ENCODE results near the gene CSRNP3.

DNA sequence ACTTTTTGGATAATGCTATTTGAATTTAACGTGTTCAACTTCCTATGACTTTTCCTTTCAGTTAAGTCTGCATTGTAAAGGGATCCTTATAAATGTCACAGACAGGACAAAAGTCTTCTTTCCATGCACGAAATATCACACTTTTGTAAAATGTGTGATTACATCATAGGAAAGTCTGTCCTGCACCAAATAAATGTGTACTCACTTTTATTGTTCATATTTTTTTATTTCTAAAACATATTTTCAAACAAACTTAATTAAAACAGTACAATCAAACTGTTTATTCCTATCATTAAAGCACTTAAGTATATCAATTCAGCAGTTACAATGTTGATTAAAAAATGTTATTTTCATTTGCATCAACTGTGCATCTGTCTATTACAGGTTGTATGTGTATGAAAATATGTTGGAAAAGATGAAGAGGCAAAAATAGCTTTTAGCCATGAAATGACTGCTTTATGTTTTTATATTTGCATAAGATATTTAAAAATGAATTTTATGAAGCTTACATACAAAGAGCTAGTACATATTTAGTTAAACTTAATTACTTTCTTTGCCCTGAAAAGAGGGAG is 105.6 kb downstream of the CSRNP3 start:
- TF ChIP-seq EZH2 (IDR thresholded peaks at IDR 0.05; ENCODE audit: borderline replicate concordance, low read depth, low read length, poor library complexity, severe bottlenecking) = no peak
- TF ChIP-seq, protein P1, sequence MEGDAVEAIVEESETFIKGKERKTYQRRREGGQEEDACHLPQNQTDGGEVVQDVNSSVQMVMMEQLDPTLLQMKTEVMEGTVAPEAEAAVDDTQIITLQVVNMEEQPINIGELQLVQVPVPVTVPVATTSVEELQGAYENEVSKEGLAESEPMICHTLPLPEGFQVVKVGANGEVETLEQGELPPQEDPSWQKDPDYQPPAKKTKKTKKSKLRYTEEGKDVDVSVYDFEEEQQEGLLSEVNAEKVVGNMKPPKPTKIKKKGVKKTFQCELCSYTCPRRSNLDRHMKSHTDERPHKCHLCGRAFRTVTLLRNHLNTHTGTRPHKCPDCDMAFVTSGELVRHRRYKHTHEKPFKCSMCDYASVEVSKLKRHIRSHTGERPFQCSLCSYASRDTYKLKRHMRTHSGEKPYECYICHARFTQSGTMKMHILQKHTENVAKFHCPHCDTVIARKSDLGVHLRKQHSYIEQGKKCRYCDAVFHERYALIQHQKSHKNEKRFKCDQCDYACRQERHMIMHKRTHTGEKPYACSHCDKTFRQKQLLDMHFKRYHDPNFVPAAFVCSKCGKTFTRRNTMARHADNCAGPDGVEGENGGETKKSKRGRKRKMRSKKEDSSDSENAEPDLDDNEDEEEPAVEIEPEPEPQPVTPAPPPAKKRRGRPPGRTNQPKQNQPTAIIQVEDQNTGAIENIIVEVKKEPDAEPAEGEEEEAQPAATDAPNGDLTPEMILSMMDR (conservative IDR thresholded peaks at IDR 0.05; ENCODE audit: low read depth, low read length) = no peak
